ENCODE results near the gene IRAK2.
"Not testable (repeated sequence)": the region's sequence is repeated elsewhere in the genome, so short reads cannot be mapped to it uniquely, and the experiment has no call there.

The IRAK2 gene

DNA sequence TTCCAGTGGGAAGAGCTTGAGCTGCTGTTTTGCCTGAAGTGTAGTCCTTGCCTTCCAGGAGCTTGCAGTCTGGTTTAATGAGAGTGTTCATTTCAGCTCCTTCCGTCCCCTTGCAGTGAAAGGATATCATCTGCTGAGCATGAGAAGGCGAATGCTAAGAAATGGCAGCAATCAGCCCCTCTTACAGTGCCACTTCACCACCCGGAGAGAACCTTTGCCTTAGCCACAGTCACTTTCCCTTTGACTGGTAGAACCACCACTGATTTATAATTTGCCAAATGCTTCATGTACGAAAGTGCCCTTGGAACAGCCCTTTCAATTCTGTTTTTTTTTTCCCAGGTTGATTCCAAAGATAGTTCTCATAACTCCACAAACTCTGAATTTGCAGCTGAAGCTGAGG, 95.1 kb downstream of the IRAK2 start:
- no peaks in the 10 kb centered on the region for H3K27me3 ChIP-seq (ENCODE audit: control insufficient read depth, insufficient read depth, low read length)
- peaks cover 4% of the 10 kb centered on the region for H3K36me3 ChIP-seq (ENCODE audit: control insufficient read depth, insufficient read depth, low read length)
- H3K9ac ChIP-seq (ENCODE audit: low read length) = no peak overlapping the region
- H3K4me3 ChIP-seq (ENCODE audit: low read length) = no peak overlapping the region
- no peaks in the 10 kb centered on the region for H3K9me3 ChIP-seq (ENCODE audit: control insufficient read depth, low read length)
- H3K4me1 ChIP-seq (ENCODE audit: control insufficient read depth, insufficient read depth, low read length) = no peaks in the 10 kb centered on the region

DNA sequence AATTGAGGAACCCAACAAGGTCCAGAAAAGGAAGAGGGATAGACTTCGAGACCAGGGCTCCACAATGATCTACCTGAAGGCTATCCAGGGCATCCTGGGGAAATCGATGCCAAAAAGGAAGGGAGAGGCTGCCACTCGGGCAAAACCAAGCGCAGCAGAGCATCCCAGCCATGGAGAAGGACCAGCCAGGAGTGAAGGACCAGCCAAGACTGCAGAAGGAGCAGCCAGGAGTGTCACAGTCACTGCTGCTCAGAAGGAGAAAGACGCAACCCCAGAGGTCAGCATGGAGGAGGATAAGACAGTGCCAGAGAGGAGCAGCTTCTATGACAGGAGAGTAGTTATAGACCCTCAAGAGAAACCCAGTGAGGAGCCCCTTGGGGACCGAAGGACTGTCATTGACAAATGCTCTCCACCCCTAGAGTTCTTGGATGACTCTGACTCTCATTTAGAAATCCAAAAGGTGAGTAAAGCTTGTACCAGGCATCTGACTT, 95.5 kb downstream of the IRAK2 start:
- no peaks in the 10 kb centered on the region for H3K27me3 ChIP-seq (ENCODE audit: control insufficient read depth, insufficient read depth, low read length)
- no peaks in the 10 kb centered on the region for H3K4me1 ChIP-seq (ENCODE audit: control insufficient read depth, insufficient read depth, low read length)
- peaks cover 4% of the 10 kb centered on the region for H3K36me3 ChIP-seq (ENCODE audit: control insufficient read depth, insufficient read depth, low read length)
- H3K9ac ChIP-seq (ENCODE audit: low read length) = no peak overlapping the region
- no peak overlapping the region for H3K4me3 ChIP-seq (ENCODE audit: low read length)
- no peaks in the 10 kb centered on the region for H3K9me3 ChIP-seq (ENCODE audit: control insufficient read depth, low read length)

DNA sequence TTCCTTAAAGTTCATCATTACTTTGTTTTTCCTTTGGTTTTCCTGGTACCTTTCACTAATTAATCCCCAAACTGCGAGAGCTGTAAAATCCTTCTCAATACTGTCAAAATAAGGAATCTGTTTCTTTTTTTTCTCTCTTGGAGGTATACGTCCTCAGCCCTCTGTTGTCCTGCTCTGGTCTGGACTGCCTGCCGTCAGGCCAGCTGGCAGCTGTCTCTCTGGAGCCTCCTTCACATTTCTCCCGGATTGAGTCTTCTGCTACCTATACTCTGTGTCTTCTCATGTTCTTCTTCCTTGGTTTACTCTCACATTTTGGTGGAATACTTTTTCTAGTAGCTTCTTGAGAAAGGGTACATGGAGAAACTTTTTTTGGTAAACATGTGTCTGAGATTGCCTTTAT, 97.3 kb downstream of the IRAK2 start:
- no peak overlapping the region for H3K4me3 ChIP-seq (ENCODE audit: low read length)
- no peaks in the 10 kb centered on the region for H3K27me3 ChIP-seq (ENCODE audit: control insufficient read depth, insufficient read depth, low read length)
- H3K36me3 ChIP-seq (ENCODE audit: control insufficient read depth, insufficient read depth, low read length) = peaks cover 4% of the 10 kb centered on the region
- H3K9me3 ChIP-seq (ENCODE audit: control insufficient read depth, low read length) = no peaks in the 10 kb centered on the region
- H3K4me1 ChIP-seq (ENCODE audit: control insufficient read depth, insufficient read depth, low read length) = no peaks in the 10 kb centered on the region
- H3K9ac ChIP-seq (ENCODE audit: low read length) = no peak overlapping the region

DNA sequence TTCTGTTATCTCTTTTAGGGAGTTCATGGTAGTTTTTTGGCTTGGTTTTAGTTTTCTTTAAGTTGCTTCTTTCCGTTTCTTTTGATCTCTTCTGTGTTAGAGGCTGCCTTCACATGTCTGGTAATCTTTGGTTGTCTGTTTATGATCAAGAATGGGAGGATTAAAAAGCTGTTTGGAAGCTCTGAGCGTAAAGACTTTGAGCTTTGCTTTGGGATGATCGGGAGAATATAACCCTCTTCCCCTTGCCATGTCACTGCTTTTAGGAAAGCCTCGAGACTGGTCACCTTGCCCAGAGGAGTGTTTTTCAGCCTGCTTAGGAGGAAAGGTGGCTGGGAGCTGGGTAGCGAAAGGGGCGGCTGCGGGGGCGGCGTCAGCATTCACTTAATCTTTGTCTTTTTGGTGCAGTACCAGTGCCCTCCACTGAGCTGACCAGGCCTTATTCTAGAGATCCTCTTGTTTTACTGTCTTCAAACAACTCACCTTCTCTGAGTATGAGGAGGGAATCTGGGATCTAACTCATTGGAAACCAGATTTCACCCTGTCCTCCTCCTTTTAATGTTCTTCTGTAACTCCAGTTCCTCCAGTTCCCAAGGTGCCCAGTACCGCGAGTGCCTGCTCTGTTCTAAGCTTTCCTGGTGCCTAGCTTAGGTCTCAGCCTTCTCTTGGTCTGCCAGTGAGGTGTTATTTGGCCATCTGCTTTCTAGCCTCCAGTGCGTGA, 99.1 kb downstream of the IRAK2 start:
- H3K4me3 ChIP-seq (ENCODE audit: low read length) = no peak overlapping the region
- H3K36me3 ChIP-seq (ENCODE audit: control insufficient read depth, insufficient read depth, low read length) = peaks cover 4% of the 10 kb centered on the region
- no peaks in the 10 kb centered on the region for H3K9me3 ChIP-seq (ENCODE audit: control insufficient read depth, low read length)
- H3K9ac ChIP-seq (ENCODE audit: low read length) = no peak overlapping the region
- H3K27me3 ChIP-seq (ENCODE audit: control insufficient read depth, insufficient read depth, low read length) = no peaks in the 10 kb centered on the region
- no peaks in the 10 kb centered on the region for H3K4me1 ChIP-seq (ENCODE audit: control insufficient read depth, insufficient read depth, low read length)

DNA sequence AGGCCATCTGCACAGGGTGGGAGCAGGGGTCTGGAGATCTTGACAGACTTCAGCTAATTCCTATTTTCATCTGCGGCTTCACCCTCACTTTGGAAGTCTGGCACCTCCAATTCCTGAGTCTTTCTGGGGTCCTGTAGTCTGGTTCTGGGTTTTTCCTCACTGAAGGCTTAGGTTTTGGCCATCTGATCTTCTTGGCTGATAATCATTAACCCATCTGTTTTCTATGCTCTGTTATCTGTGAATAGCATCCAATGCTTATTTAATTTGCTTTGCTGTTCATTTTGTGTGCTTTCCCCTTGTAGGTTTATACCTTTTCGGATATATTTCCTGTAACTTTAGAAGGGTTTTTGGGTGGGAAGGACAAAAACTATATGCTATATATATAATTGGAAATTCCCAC, 101.1 kb downstream of the IRAK2 start:
- Histone ChIP-seq H3K36me3 (ENCODE audit: control insufficient read depth, insufficient read depth, low read length) (no peaks in the 10 kb centered on the region), H3K9ac (ENCODE audit: low read length) (no peak overlapping the region), H3K4me3 (ENCODE audit: low read length) (no peak overlapping the region), H3K4me1 (ENCODE audit: control insufficient read depth, insufficient read depth, low read length) (no peaks in the 10 kb centered on the region), H3K9me3 (ENCODE audit: control insufficient read depth, low read length) (no peaks in the 10 kb centered on the region), H3K27me3 (ENCODE audit: control insufficient read depth, insufficient read depth, low read length) (no peaks in the 10 kb centered on the region)

DNA sequence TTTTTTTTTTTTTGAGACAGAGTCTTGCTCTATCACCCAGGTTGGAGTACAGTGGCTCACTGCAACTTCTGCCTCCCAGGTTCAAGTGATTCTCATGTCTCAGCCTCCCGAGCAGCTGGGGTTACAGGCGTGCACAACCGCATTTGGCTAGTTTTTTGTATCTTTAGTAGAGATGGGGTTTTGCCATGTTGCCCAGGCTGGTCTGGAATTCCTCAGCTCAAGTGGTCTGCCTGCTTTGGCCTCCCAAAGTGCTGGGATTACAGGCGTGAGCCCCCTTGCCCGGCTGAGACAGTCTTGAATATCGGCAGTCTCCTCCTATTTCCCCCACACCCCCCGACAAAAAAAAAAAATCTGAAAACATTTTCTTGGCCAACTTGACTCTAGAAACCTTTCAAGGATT, 102.2 kb downstream of the IRAK2 start:
- not testable (repeated sequence) for H3K4me3 ChIP-seq (ENCODE audit: low read length); H3K4me1 ChIP-seq (ENCODE audit: control insufficient read depth, insufficient read depth, low read length); H3K9ac ChIP-seq (ENCODE audit: low read length); H3K9me3 ChIP-seq (ENCODE audit: control insufficient read depth, low read length); H3K36me3 ChIP-seq (ENCODE audit: control insufficient read depth, insufficient read depth, low read length); H3K27me3 ChIP-seq (ENCODE audit: control insufficient read depth, insufficient read depth, low read length)

DNA sequence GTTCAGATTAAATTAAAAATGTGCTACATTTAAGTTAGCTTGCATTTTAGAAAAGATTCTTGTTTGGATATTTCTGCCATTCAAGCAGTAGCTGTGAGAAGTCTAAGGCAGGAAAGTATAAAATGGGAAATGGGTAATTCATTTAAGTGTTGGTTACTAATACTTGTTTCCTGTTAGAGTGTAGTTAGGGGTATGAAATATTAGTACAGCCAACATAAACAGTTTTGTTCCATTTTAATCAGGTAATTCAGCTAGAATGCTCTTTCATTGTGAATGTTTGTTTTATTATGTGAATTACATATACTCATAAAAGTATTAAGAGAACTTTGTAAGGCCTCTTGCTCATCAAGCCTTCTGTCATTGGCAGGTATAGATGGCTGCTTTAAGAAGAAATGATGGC, 103.4 kb downstream of the IRAK2 start:
- H3K27me3 ChIP-seq (ENCODE audit: control insufficient read depth, insufficient read depth, low read length) = no peaks in the 10 kb centered on the region
- no peaks in the 10 kb centered on the region for H3K4me1 ChIP-seq (ENCODE audit: control insufficient read depth, insufficient read depth, low read length)
- no peak overlapping the region for H3K9ac ChIP-seq (ENCODE audit: low read length)
- no peaks in the 10 kb centered on the region for H3K9me3 ChIP-seq (ENCODE audit: control insufficient read depth, low read length)
- H3K36me3 ChIP-seq (ENCODE audit: control insufficient read depth, insufficient read depth, low read length) = no peaks in the 10 kb centered on the region
- no peak overlapping the region for H3K4me3 ChIP-seq (ENCODE audit: low read length)

DNA sequence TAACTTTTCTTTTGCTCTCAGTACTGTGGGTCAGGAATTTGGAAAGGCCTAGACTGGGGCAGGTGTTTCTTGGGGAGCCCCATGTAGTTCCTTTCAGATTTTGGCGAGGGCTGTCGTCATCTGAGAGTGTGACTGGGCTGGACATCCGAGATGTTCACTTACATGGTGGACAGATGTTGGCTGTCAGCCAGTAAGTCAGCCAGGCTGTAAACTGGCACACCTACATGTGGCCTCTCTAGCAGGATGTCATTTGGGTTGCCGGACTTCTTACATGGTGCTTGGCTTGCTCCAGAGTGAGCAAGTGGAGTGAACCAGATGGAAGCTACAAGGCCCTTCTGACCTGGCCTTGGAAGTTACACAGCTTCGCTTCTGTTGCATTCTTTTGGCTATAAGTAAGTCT, 104.2 kb downstream of the IRAK2 start:
- Histone ChIP-seq H3K36me3 (ENCODE audit: control insufficient read depth, insufficient read depth, low read length) (no peaks in the 10 kb centered on the region), H3K9me3 (ENCODE audit: control insufficient read depth, low read length) (no peaks in the 10 kb centered on the region), H3K9ac (ENCODE audit: low read length) (no peak overlapping the region), H3K4me3 (ENCODE audit: low read length) (no peak overlapping the region), H3K27me3 (ENCODE audit: control insufficient read depth, insufficient read depth, low read length) (no peaks in the 10 kb centered on the region), H3K4me1 (ENCODE audit: control insufficient read depth, insufficient read depth, low read length) (peaks cover 6% of the 10 kb centered on the region)

DNA sequence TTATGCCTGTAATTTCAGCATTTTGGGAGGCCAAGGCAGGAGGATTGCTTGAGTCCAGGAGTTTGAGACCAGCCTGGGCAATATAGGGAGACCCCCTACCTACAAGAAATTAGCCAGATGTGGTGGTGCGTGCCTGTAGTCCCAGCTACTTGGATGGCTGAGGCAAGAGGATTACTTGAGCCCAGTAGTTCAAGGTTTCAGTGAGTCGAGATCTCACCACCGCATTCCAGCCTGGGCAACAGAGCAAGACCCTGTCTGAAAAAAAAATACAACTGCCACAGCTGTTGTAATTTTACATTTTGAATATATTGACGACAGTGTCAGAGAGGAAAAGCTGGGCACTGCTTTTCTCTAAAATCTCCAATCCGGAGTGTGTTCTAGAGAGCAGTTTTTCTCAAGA, 104.7 kb downstream of the IRAK2 start:
- Histone ChIP-seq H3K27me3 (ENCODE audit: control insufficient read depth, insufficient read depth, low read length) (no peaks in the 10 kb centered on the region), H3K4me1 (ENCODE audit: control insufficient read depth, insufficient read depth, low read length) (peaks cover 10% of the 10 kb centered on the region), H3K36me3 (ENCODE audit: control insufficient read depth, insufficient read depth, low read length) (no peaks in the 10 kb centered on the region)

DNA sequence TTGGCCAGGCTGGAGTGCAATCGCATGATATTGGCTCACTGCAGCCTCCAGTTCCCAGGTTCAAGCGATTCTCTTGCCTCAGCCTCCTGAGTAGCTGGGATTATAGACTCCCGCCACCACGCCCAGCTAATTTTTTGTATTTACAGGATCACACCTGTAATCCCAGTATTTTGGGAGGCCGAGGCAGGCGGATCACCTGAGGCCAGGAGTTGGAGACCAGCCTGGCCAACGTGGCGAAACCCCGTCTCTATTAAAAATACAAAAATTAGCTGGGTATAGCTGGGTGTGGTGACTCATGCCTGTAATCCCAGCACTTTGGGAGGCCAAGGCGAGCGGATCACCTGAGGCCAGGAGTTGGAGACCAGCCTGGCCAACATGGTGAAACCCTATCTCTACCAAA, 107.8 kb downstream of the IRAK2 start:
- H3K36me3 ChIP-seq (ENCODE audit: control insufficient read depth, insufficient read depth, low read length); H3K9me3 ChIP-seq (ENCODE audit: control insufficient read depth, low read length); H3K27me3 ChIP-seq (ENCODE audit: control insufficient read depth, insufficient read depth, low read length); H3K9ac ChIP-seq (ENCODE audit: low read length); H3K4me3 ChIP-seq (ENCODE audit: low read length); H3K4me1 ChIP-seq (ENCODE audit: control insufficient read depth, insufficient read depth, low read length): not testable (repeated sequence)

More for the DNA sequence above, 104.7 kb downstream of the IRAK2 start:
- H3K4me3 ChIP-seq (ENCODE audit: low read length) = no peak overlapping the region
- no peaks in the 10 kb centered on the region for H3K9me3 ChIP-seq (ENCODE audit: control insufficient read depth, low read length)
- no peak overlapping the region for H3K9ac ChIP-seq (ENCODE audit: low read length)

DNA sequence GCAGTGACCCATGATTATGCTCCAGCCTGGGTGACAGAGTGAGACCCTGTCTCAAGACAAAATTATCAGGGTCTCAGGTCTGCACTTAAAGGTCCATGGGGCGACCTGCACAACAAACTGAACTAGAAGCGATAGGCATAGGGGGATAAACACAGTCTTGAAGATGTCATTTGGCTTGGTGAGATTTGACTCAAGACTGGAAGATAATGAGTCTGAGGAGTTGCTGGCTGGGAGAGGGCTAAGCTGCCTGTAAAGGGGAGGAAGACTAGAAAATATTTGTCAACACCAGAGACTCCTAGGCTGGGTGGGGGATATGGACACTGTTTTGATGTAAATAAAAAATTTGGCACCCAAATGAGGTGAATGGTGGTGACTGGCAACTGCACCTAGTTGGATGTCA, 108.3 kb downstream of the IRAK2 start:
- peaks cover 10% of the 10 kb centered on the region for H3K4me1 ChIP-seq (ENCODE audit: control insufficient read depth, insufficient read depth, low read length)
- no peaks in the 10 kb centered on the region for H3K27me3 ChIP-seq (ENCODE audit: control insufficient read depth, insufficient read depth, low read length)
- H3K4me3 ChIP-seq (ENCODE audit: low read length) = no peak overlapping the region
- no peak overlapping the region for H3K9ac ChIP-seq (ENCODE audit: low read length)
- H3K9me3 ChIP-seq (ENCODE audit: control insufficient read depth, low read length) = no peaks in the 10 kb centered on the region
- no peaks in the 10 kb centered on the region for H3K36me3 ChIP-seq (ENCODE audit: control insufficient read depth, insufficient read depth, low read length)

DNA sequence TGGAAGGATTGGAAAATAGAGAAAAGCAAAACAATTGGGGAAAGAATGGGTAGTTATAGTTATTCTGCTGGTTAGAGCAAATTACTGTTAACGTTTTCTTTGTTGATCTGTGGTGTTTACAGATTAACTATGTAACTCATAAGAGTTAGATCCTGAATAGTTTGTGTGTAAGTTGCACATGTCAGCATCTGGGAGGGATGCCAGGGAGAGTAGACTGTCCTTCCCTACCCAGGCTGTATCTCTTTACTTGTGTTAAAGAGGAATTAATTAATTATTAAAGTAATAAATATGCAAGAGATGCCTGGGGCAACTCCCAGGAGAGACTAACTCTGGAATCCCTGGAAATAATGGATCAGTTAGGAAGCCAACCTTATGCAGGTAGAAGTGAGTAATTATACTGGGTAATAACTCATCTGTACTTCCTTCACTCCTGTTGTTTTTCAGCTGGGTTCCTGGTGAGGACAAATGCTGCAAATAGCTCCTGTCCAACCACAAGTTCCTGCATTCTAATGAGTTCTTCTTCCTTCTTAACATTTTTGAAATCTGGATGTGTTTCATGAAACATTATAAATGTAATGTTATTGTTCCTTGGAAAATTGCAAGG, 109.1 kb downstream of the IRAK2 start:
- H3K9ac ChIP-seq (ENCODE audit: low read length) = no peak overlapping the region
- H3K4me1 ChIP-seq (ENCODE audit: control insufficient read depth, insufficient read depth, low read length) = peaks cover 10% of the 10 kb centered on the region
- no peaks in the 10 kb centered on the region for H3K27me3 ChIP-seq (ENCODE audit: control insufficient read depth, insufficient read depth, low read length)
- H3K4me3 ChIP-seq (ENCODE audit: low read length) = no peak overlapping the region
- H3K36me3 ChIP-seq (ENCODE audit: control insufficient read depth, insufficient read depth, low read length) = no peaks in the 10 kb centered on the region
- H3K9me3 ChIP-seq (ENCODE audit: control insufficient read depth, low read length) = no peaks in the 10 kb centered on the region

Measured in mucosa of stomach (tissue), 1 donor.